CD4-positive, CD25-positive, alpha-beta regulatory T cell (primary cell): ENCODE data around the gene MDGA2. TPM values are rescaled to one million over a fixed set of nuclear protein-coding genes. Genes with fewer than 3 reads are reported as not detected.

Source experiments
- ATAC-seq, 2 donors: fragments of 150-1000 bp; cut with Tn5 transposase; one replicate each; pipeline ENCODE4 v1.10.0; 2021; ENCODE audit warnings: low read depth in 2 of 2, moderate number of reproducible peaks in 2 of 2, moderate library complexity in 1 of 2
- DNase-seq, 3 donors: peaks; one replicate each; pipeline versions ENCODE4 v3.0.0 to v3.0.0-alpha.2; 2012 to 2022; ENCODE audit warnings: mixed read lengths in 1 of 3
- H3K27ac ChIP-seq: one replicate; pipeline ENCODE4 v1.7.0; 2013; ENCODE audit warnings: mild to moderate bottlenecking, low read length; ENCODE audit not compliant: insufficient read depth, poor library complexity, severe bottlenecking
- H3K27me3 ChIP-seq: one replicate; pipeline ENCODE4 v1.7.0; 2013; ENCODE audit warnings: low read length; ENCODE audit not compliant: control insufficient read depth, insufficient read depth
- H3K36me3 ChIP-seq: one replicate; pipeline ENCODE4 v1.7.0; 2013; ENCODE audit warnings: mild to moderate bottlenecking, low read length, moderate library complexity; ENCODE audit not compliant: control insufficient read depth, insufficient read depth
- H3K4me1 ChIP-seq: 2 replicates; pipeline ENCODE4 v1.7.0; 2013; ENCODE audit warnings: mild to moderate bottlenecking, low read length; ENCODE audit not compliant: insufficient read depth, control insufficient read depth, poor library complexity, severe bottlenecking
- H3K4me3 ChIP-seq: one replicate; pipeline ENCODE4 v1.7.0; 2013; ENCODE audit warnings: low read depth, mild to moderate bottlenecking, low read length, moderate library complexity
- H3K9me3 ChIP-seq, 2 experiments: 1 replicate in 1 of 2; 2 replicates in 1 of 2; pipeline ENCODE4 v1.7.0; 2013; ENCODE audit warnings: low read length in 2 of 2, mild to moderate bottlenecking in 1 of 2, moderate library complexity in 1 of 2; ENCODE audit not compliant: control insufficient read depth in 2 of 2
- H3K27ac Mint-ChIP-seq, 3 donors: one replicate each; pipeline ENCODE4 v1.8.0; 2020 to 2022; ENCODE audit warnings: mild to moderate bottlenecking in 3 of 3, mixed read lengths in 3 of 3, moderate library complexity in 2 of 3
- H3K27me3 Mint-ChIP-seq: one replicate; pipeline ENCODE4 v1.8.0; 2022; ENCODE audit warnings: mild to moderate bottlenecking, mixed read lengths
- H3K36me3 Mint-ChIP-seq: one replicate; pipeline ENCODE4 v1.8.0; 2020; ENCODE audit warnings: mixed read lengths
- H3K4me1 Mint-ChIP-seq, 4 donors: one replicate each; pipeline ENCODE4 v1.8.0; 2020 to 2022; ENCODE audit warnings: mixed read lengths in 4 of 4, mild to moderate bottlenecking in 1 of 4
- H3K4me3 Mint-ChIP-seq, 4 donors: one replicate each; pipeline ENCODE4 v1.8.0; 2020 to 2022; ENCODE audit warnings: mild to moderate bottlenecking in 4 of 4, mixed read lengths in 4 of 4, moderate library complexity in 3 of 4
- H3K9me3 Mint-ChIP-seq, 7 donors: one replicate each; pipeline ENCODE4 v1.8.0; 2020 to 2022; ENCODE audit warnings: mixed read lengths in 7 of 7, mild to moderate bottlenecking in 3 of 7, moderate library complexity in 2 of 7
- polyA plus RNA-seq, 4 donors: library from polyadenylated mRNA; unstranded; fragments of 300-500 nt; fragmentation: Illumina TruSeq; gene quantifications; one replicate each; pipeline ENCODE4 v1.2.3, GENCODE V29; 2021
- total RNA-seq: library from RNA; stranded (reverse); gene quantifications from one replicate; pipeline ENCODE4 v1.2.3, GENCODE V29; 2022

MDGA2 gene
- total and polyA plus RNA-seq, 5 donors from 2014 or later = not detected

GRCh38 chr14:47223656-47224055 is 451.7 kb downstream of the MDGA2 start:
- no peaks in the 10 kb centered on the region for H3K4me1 Mint-ChIP-seq

GRCh38 chr14:47220096-47220495 is 455.3 kb downstream of the MDGA2 start:
- Histone ChIP-seq H3K27ac (no peak overlapping the region), H3K9me3 (peaks cover 0 to 4% of the 10 kb centered on the region in 2 experiments), H3K36me3 (no peaks in the 10 kb centered on the region), H3K4me1 (no peaks in the 10 kb centered on the region), H3K4me3 (no peak overlapping the region), H3K27me3 (no peaks in the 10 kb centered on the region)
- no peak for DNase-seq
- Mint-ChIP-seq H3K9me3 (peaks cover 0 to 25% (median 3%) of the 10 kb centered on the region in 7 donors), H3K27me3 (no peaks in the 10 kb centered on the region), H3K36me3 (no peaks in the 10 kb centered on the region), H3K4me1 (no peaks in the 10 kb centered on the region), H3K4me3 (no peak overlapping the region), H3K27ac (no peak overlapping the region)
- ATAC-seq = no peak

More at GRCh38 chr14:47223656-47224055, 451.7 kb downstream of the MDGA2 start:
- H3K27me3 ChIP-seq = no peaks in the 10 kb centered on the region
- DNase-seq (no peak), ATAC-seq (no peak)
- Mint-ChIP-seq H3K36me3 (no peaks in the 10 kb centered on the region), H3K27ac (no peak overlapping the region), H3K4me3 (no peak overlapping the region), H3K27me3 (no peaks in the 10 kb centered on the region), H3K9me3 (peaks cover 0 to 21% (median 4%) of the 10 kb centered on the region in 7 donors)
- H3K36me3 ChIP-seq = no peaks in the 10 kb centered on the region
- H3K4me3 ChIP-seq = no peak overlapping the region
- no peak overlapping the region for H3K27ac ChIP-seq
- peaks cover 0 to 4% of the 10 kb centered on the region in 2 experiments for H3K9me3 ChIP-seq
- no peaks in the 10 kb centered on the region for H3K4me1 ChIP-seq

- no peak overlapping the region for H3K4me3 Mint-ChIP-seq
- H3K36me3 ChIP-seq = no peaks in the 10 kb centered on the region
- no peaks in the 10 kb centered on the region for H3K36me3 Mint-ChIP-seq
- no peaks in the 10 kb centered on the region for H3K9me3 ChIP-seq
- no peaks in the 10 kb centered on the region for H3K4me1 Mint-ChIP-seq
- peaks cover 0 to 10% (median 7%) of the 10 kb centered on the region in 7 donors for H3K9me3 Mint-ChIP-seq
- DNase-seq = no peak
- ATAC-seq = no peak
- no peak overlapping the region for H3K27ac ChIP-seq
- no peaks in the 10 kb centered on the region for H3K27me3 ChIP-seq
- no peaks in the 10 kb centered on the region for H3K4me1 ChIP-seq
- H3K27ac Mint-ChIP-seq = no peak overlapping the region
- H3K4me3 ChIP-seq = no peak overlapping the region
- no peaks in the 10 kb centered on the region for H3K27me3 Mint-ChIP-seq
Observed at GRCh38 chr14:47211263-47211662, 464.1 kb downstream of the MDGA2 start.

GRCh38 chr14:47210099-47210498 is 465.3 kb downstream of the MDGA2 start:
- no peak overlapping the region for H3K4me3 Mint-ChIP-seq
- Histone ChIP-seq H3K27ac (no peak overlapping the region), H3K27me3 (no peaks in the 10 kb centered on the region), H3K4me3 (no peak overlapping the region), H3K9me3 (no peaks in the 10 kb centered on the region), H3K4me1 (no peaks in the 10 kb centered on the region), H3K36me3 (no peaks in the 10 kb centered on the region)
- no peaks in the 10 kb centered on the region for H3K27me3 Mint-ChIP-seq
- peaks cover 0 to 10% (median 5%) of the 10 kb centered on the region in 7 donors for H3K9me3 Mint-ChIP-seq
- no peaks in the 10 kb centered on the region for H3K4me1 Mint-ChIP-seq
- no peak overlapping the region for H3K27ac Mint-ChIP-seq
- DNase-seq (no peak), ATAC-seq (no peak)
- H3K36me3 Mint-ChIP-seq = no peaks in the 10 kb centered on the region

- no peak for DNase-seq
- ATAC-seq = no peak
- no peaks in the 10 kb centered on the region for H3K36me3 Mint-ChIP-seq
- no peak overlapping the region for H3K27ac Mint-ChIP-seq
- peaks cover 1 to 14% (median 5%) of the 10 kb centered on the region in 7 donors for H3K9me3 Mint-ChIP-seq
- no peaks in the 10 kb centered on the region for H3K36me3 ChIP-seq
- H3K4me3 Mint-ChIP-seq = no peak overlapping the region
- no peaks in the 10 kb centered on the region for H3K4me1 Mint-ChIP-seq
- H3K9me3 ChIP-seq = no peaks in the 10 kb centered on the region
- H3K4me3 ChIP-seq = no peak overlapping the region
- no peak overlapping the region for H3K27ac ChIP-seq
- no peaks in the 10 kb centered on the region for H3K27me3 Mint-ChIP-seq
- no peaks in the 10 kb centered on the region for H3K27me3 ChIP-seq
- no peaks in the 10 kb centered on the region for H3K4me1 ChIP-seq
Observed at GRCh38 chr14:47208434-47208833, 467.0 kb downstream of the MDGA2 start.

GRCh38 chr14:47207617-47208016 is 467.8 kb downstream of the MDGA2 start:
- Histone ChIP-seq H3K9me3 (no peaks in the 10 kb centered on the region), H3K4me3 (no peak overlapping the region), H3K27me3 (no peaks in the 10 kb centered on the region), H3K36me3 (no peaks in the 10 kb centered on the region), H3K27ac (no peak overlapping the region), H3K4me1 (no peaks in the 10 kb centered on the region)
- Mint-ChIP-seq H3K9me3 (peaks cover 3 to 20% (median 6%) of the 10 kb centered on the region in 7 donors), H3K36me3 (no peaks in the 10 kb centered on the region), H3K4me1 (no peaks in the 10 kb centered on the region), H3K27me3 (no peaks in the 10 kb centered on the region), H3K27ac (no peak overlapping the region), H3K4me3 (no peak overlapping the region)
- ATAC-seq = no peak
- no peak for DNase-seq

- Histone ChIP-seq H3K36me3 (no peaks in the 10 kb centered on the region), H3K27ac (no peak overlapping the region), H3K4me1 (no peaks in the 10 kb centered on the region), H3K27me3 (no peaks in the 10 kb centered on the region), H3K4me3 (no peak overlapping the region), H3K9me3 (no peaks in the 10 kb centered on the region)
- Mint-ChIP-seq H3K27ac (peak overlapping the region in 1 of 3 donors; percentile 7), H3K36me3 (no peaks in the 10 kb centered on the region), H3K27me3 (no peaks in the 10 kb centered on the region), H3K9me3 (peaks cover 0 to 21% (median 10%) of the 10 kb centered on the region in 7 donors), H3K4me1 (peaks cover 0 to 4% (median 0%) of the 10 kb centered on the region in 4 donors), H3K4me3 (no peak overlapping the region)
- DNase-seq (no peak), ATAC-seq (no peak)
Observed at GRCh38 chr14:47200740-47201139, 474.7 kb downstream of the MDGA2 start.

- Histone ChIP-seq H3K4me3 (no peak overlapping the region), H3K4me1 (no peaks in the 10 kb centered on the region), H3K27me3 (no peaks in the 10 kb centered on the region), H3K27ac (no peak overlapping the region), H3K9me3 (no peaks in the 10 kb centered on the region), H3K36me3 (no peaks in the 10 kb centered on the region)
- Mint-ChIP-seq H3K4me1 (no peaks in the 10 kb centered on the region), H3K36me3 (no peaks in the 10 kb centered on the region), H3K9me3 (peaks cover 2 to 6% (median 5%) of the 10 kb centered on the region in 7 donors), H3K4me3 (no peak overlapping the region), H3K27ac (no peak overlapping the region), H3K27me3 (no peaks in the 10 kb centered on the region)
- ATAC-seq (no peak), DNase-seq (no peak)
Observed at GRCh38 chr14:47195582-47195981, 479.8 kb downstream of the MDGA2 start.
